ENCODE results near the gene DOCK1.

Gene DOCK1

DNA sequence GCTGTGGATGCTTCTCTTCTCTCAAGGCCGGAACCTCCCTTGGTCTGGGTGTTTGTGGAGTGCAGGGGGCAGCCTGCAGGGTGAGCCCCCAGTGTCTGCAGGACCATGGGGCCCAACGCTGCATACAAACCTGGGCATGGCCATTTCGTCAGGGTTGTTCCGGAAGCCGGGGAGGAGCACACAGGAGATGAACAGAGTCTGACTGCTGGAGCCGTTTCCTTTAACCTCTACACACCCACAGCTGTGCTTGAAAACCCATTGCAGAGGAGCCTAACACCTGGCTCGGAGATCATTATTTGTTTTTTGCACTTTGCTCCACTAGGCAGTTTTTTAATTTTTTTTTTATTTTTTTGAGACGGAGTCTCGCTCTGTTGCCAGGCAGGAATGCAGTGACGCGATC, 458.8 kb downstream of the DOCK1 start:
- TF ChIP-seq, protein P1, sequence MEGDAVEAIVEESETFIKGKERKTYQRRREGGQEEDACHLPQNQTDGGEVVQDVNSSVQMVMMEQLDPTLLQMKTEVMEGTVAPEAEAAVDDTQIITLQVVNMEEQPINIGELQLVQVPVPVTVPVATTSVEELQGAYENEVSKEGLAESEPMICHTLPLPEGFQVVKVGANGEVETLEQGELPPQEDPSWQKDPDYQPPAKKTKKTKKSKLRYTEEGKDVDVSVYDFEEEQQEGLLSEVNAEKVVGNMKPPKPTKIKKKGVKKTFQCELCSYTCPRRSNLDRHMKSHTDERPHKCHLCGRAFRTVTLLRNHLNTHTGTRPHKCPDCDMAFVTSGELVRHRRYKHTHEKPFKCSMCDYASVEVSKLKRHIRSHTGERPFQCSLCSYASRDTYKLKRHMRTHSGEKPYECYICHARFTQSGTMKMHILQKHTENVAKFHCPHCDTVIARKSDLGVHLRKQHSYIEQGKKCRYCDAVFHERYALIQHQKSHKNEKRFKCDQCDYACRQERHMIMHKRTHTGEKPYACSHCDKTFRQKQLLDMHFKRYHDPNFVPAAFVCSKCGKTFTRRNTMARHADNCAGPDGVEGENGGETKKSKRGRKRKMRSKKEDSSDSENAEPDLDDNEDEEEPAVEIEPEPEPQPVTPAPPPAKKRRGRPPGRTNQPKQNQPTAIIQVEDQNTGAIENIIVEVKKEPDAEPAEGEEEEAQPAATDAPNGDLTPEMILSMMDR (IDR thresholded peaks at IDR 0.05; ENCODE audit: borderline replicate concordance, control extremely low read depth, extremely low read depth, insufficient read depth, missing control alignments): no peak
- in situ Hi-C loops (cut with MboI; ENCODE audit: low sequenced_read_pairs, unreplicated experiment): no loop called here
- DNase-seq (ENCODE audit: low spot score): no peak

DNA sequence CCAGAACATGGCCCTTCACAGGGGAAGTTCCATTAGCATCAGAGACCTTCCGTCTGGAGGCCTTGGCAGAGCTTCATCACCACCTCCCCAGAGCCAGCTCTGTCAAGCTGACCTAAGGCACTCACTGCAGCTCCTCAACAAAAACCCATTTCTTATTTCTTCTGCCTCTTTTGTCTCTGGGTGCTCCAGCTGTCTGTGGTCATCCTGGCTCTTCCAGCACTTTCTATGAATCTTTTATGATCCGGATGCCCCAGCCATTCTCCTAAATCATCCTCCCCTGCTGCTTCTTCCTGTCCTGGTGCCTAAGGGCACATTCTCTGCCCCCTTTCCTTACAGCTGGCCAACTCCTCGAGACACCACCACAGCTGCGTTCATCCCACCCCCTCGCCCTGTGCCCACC, 462.9 kb downstream of the DOCK1 start:
- TF ChIP-seq, protein P1 (IDR thresholded peaks at IDR 0.05; ENCODE audit: borderline replicate concordance, control extremely low read depth, extremely low read depth, insufficient read depth, missing control alignments): no peak
- no peak for DNase-seq (ENCODE audit: low spot score)
- in situ Hi-C loops (cut with MboI; ENCODE audit: low sequenced_read_pairs, unreplicated experiment): no loop called here

DNA sequence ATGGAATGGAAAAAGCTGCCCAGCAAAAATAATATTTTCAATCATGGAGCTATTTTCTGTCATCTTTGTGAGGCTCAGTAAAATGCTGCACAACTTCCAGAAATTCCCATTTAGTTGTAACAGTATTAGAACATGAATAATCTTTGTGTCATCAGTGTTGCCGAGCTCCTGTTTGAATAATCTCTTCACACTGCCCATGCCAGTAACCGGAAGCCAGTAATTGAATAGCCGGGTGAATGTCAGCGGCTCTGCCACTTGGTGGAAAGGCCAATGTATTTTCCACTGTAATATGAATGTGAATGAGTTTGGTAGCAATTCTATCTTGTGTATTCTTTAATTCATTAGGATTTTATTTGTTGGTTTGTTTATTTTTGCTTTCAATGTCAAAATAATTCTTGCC, 463.7 kb downstream of the DOCK1 start:
- DNase-seq (ENCODE audit: low spot score): no peak
- in situ Hi-C loops (cut with MboI; ENCODE audit: low sequenced_read_pairs, unreplicated experiment): no loop called here
- TF ChIP-seq, protein P1 (IDR thresholded peaks at IDR 0.05; ENCODE audit: borderline replicate concordance, control extremely low read depth, extremely low read depth, insufficient read depth, missing control alignments): no peak

DNA sequence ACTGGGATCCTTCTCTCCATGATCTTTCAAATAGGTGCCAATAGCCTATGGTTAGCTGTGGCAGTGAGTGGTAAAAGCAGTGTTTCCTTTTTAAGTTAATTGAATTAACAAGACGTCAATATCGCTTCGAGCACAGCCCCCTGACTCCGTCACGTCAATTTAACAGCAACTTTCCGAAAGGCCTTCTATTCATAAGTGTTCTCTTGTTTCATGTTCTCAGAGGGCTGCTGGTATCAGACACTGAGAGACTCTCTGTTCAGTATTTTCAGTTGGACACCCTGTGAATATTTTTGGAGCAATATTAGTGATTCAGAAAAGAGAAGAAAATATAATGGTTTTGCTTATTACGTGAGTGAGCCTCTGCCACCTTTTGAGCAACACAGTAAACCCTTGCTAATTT, 465.4 kb downstream of the DOCK1 start:
- TF ChIP-seq, protein P1 (IDR thresholded peaks at IDR 0.05; ENCODE audit: borderline replicate concordance, control extremely low read depth, extremely low read depth, insufficient read depth, missing control alignments): no peak
- DNase-seq (ENCODE audit: low spot score): no peak
- in situ Hi-C loops (cut with MboI; ENCODE audit: low sequenced_read_pairs, unreplicated experiment): no loop called here

DNA sequence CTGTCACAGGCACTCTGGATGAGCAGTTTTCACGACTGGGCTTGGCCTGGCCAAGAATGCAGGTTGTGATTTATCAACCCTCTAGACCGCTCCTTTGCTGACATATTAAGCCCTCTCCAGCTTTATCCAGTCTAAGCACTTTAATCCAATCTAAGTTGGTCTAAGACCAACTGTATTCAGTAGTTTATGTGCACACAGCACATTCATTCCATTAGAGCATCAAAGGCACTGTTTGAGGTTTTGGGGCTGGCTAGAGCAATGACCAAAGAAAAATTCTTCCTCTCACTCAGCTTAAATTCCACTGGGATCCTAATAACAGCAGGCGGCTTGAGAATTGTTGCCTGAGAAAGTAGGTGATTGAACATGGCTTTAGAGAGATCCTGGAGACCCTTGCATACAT, 467.1 kb downstream of the DOCK1 start:
- in situ Hi-C loops (cut with MboI; ENCODE audit: low sequenced_read_pairs, unreplicated experiment): no loop called here
- TF ChIP-seq, protein P1 (IDR thresholded peaks at IDR 0.05; ENCODE audit: borderline replicate concordance, control extremely low read depth, extremely low read depth, insufficient read depth, missing control alignments): no peak
- no peak for DNase-seq (ENCODE audit: low spot score)

DNA sequence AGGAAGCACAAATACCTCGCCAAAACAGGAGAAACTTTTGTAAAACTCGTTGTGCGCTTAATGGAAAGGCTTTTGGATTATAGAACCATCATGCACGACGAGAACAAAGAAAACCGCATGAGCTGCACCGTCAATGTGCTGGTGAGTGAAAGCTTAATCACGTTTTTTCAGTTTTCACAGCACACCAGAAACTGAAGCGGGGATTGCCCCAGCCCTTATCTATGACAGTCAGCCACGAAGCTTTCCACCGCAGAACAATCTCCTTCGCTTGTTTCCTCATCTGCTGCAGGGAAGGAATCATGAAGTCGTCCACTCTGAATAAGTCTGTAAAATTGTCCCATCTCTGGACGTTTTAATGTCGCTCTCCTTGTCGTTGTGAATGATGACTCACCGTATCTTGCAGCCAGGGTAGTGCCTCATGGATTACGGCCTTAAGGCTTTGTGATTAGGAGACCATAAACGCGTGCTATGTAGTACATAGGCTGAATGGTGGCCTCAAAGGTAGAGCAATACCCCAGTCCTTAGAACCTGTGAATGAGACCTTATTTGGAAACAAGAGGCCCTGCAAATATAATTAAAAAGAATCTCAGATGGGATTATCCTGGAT, 468.9 kb downstream of the DOCK1 start:
- DNase-seq (ENCODE audit: low spot score): no peak
- in situ Hi-C loops (cut with MboI; ENCODE audit: low sequenced_read_pairs, unreplicated experiment): no loop called here
- TF ChIP-seq, protein P1 (IDR thresholded peaks at IDR 0.05; ENCODE audit: borderline replicate concordance, control extremely low read depth, extremely low read depth, insufficient read depth, missing control alignments): no peak
